ENCODE measurements around the gene ADORA2A. TPM values are rescaled to one million over a fixed set of nuclear protein-coding genes. Genes with fewer than 3 reads are reported as not detected.
"Not testable (repeated sequence)": the region's sequence is repeated elsewhere in the genome, so short reads cannot be mapped to it uniquely, and the experiment has no call there.

Gene ADORA2A
- total RNA-seq, 4 donors from 2014 or later = 1.7 to 4.5 (median 2.5) TPM

GRCh38 chr22:24485608-24486007, 58.2 kb downstream of the ADORA2A start:
- DNase-seq (ENCODE audit: low spot score) = no peak
- ATAC-seq (ENCODE audit: low FRiP score) = no peak
- TF ChIP-seq CTCF (IDR thresholded peaks at IDR 0.05) = no peak

GRCh38 chr22:24486501-24486921, 59.1 kb downstream of the ADORA2A start:
- TF ChIP-seq CTCF (IDR thresholded peaks at IDR 0.05) = no peak
- no peak for DNase-seq (ENCODE audit: low spot score)
- ATAC-seq (ENCODE audit: low FRiP score) = no peak

GRCh38 chr22:24489011-24489410, 61.6 kb downstream of the ADORA2A start:
- ATAC-seq (ENCODE audit: low FRiP score) (no peak), DNase-seq (ENCODE audit: low spot score) (no peak)
- TF ChIP-seq CTCF (IDR thresholded peaks at IDR 0.05) = no peak

- ATAC-seq (ENCODE audit: low FRiP score); DNase-seq (ENCODE audit: low spot score): not testable (repeated sequence)
These were observed 62.0 kb downstream of the ADORA2A start for GRCh38 chr22:24489434-24489833.

Other genes starting within 250 kb of the ADORA2A start
- gene SUSD2, start 246.1 kb upstream of the ADORA2A start, total RNA-seq = 1 to 10 TPM; 2.3 to 8.0 (median 4.7) TPM
- 10 to 100 TPM; 45.4 to 70.6 (median 51.0) TPM for gene GGT5, start 182.5 kb upstream of the ADORA2A start, total RNA-seq
- gene SPECC1L, start 156.8 kb upstream of the ADORA2A start, total RNA-seq = 10 to 100 TPM; 31.3 to 44.9 (median 35.6) TPM
- gene UPB1, start 67.7 kb downstream of the ADORA2A start, total RNA-seq = 1 to 10 TPM in 1 of 4 donors, under 1 TPM in 1, not detected in 2; 0.13 to 1.9 TPM
- gene GUCD1, start 127.5 kb downstream of the ADORA2A start, total RNA-seq = 100 to 1,000 TPM; 105 to 179 (median 171) TPM
- 100 to 1,000 TPM; 107 to 135 (median 115) TPM for gene SNRPD3, start 128.4 kb downstream of the ADORA2A start, total RNA-seq
- 1 to 10 TPM; 4.1 to 7.0 (median 5.7) TPM for gene LRRC75B, start 165.5 kb downstream of the ADORA2A start, total RNA-seq
- gene GGT1, start 175.6 kb downstream of the ADORA2A start, total RNA-seq = 1 to 10 TPM; 1.1 to 5.5 (median 4.5) TPM

Measured in omental fat pad (tissue), 4 donors.